ENCODE measurements around the gene OR2H2. TPM values are rescaled to one million over a fixed set of nuclear protein-coding genes. Genes with fewer than 3 reads are reported as not detected.

Gene OR2H2
- total RNA-seq, 4 donors from 2014 or later: not detected

DNA sequence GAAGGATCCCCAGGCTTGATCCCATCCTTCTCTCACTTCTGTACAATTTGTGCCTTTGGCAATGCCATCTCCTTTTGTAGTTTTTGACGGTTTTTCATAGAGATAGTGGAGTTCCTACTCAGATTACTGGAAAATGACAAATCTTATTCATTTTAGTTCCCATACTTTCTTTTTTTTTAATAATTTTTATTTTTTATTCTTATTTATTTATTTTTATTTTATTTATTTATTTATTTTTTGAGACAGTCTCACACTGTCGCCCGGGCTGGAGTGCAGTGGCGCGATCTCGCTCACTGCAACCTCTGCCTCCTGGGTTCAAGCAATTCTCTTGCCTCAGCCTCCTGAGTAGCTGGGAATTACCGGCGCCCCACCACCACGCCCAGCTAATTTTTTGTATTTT lies 52.3 kb downstream of the OR2H2 start:
- H3K9me3 ChIP-seq: no peaks in the 10 kb centered on the region
- peaks cover 0 to 16% (median 0%) of the 10 kb centered on the region in 3 donors for H3K4me1 ChIP-seq
- no peaks in the 10 kb centered on the region for H3K36me3 ChIP-seq
- no peak overlapping the region for H3K27ac ChIP-seq
- WGBS, 2 donors (ENCODE audit: low coverage in 1 of 2): 81 to 86% methylated on average over 5 to 8 of the region's 9 CpGs
- H3K27me3 ChIP-seq: no peaks in the 10 kb centered on the region
- no peak for ATAC-seq
- no peak for TF ChIP-seq POLR2AphosphoS5 (IDR thresholded peaks at IDR 0.05)
- no peak overlapping the region for H3K4me3 ChIP-seq

Small RNA genes lying within 50 kb of the gene (small RNA-seq; reads per million reads assigned to genes)
- gene SNORD32B (0 to 0.49 (median 0.24) reads per million in 4 donors), gene SUMO2P1 (0 reads per million in 4 donors), gene TMEM183AP1 (0 reads per million in 4 donors)

Other genes with a start within 250 kb of the OR2H2 start
- gene OR5V1, start 216.3 kb upstream of the OR2H2 start, total RNA-seq: not detected
- not detected for gene OR12D3, start 209.8 kb upstream of the OR2H2 start, total RNA-seq
- gene OR12D2, start 189.5 kb upstream of the OR2H2 start, total RNA-seq: not detected
- not detected for gene OR12D1, start 170.2 kb upstream of the OR2H2 start, total RNA-seq
- not detected for gene OR10C1, start 145.8 kb upstream of the OR2H2 start, total RNA-seq
- not detected for gene OR11A1, start 128.1 kb upstream of the OR2H2 start, total RNA-seq
- gene OR2H1, start 128.0 kb upstream of the OR2H2 start, total RNA-seq: not detected
- not detected for gene MAS1L, start 97.2 kb upstream of the OR2H2 start, total RNA-seq
- under 1 TPM in 3 of 4 donors, not detected in 1; 0.31 to 0.47 (median 0.40) TPM for gene UBD, start 25.4 kb upstream of the OR2H2 start, total RNA-seq
- gene GABBR1, start 48.1 kb downstream of the OR2H2 start, total RNA-seq: 10 to 100 TPM; 17.8 to 90.1 (median 44.8) TPM
- gene MOG, start 72.0 kb downstream of the OR2H2 start, total RNA-seq: not detected
- gene ZFP57, start 96.0 kb downstream of the OR2H2 start, total RNA-seq: 1 to 10 TPM in 2 of 4 donors, not detected in 2; 4.7 to 6.2 TPM
- 10 to 100 TPM; 39.2 to 73.0 (median 46.4) TPM for gene HLA-F, start 138.3 kb downstream of the OR2H2 start, total RNA-seq
- gene HLA-G, start 242.7 kb downstream of the OR2H2 start, total RNA-seq: not detected